ENCODE measurements around the gene SLC7A10.

Gene SLC7A10

GRCh38 chr19:33254245-33254824, 28.7 kb upstream of the SLC7A10 start:
- DNase-seq = no peak

- no peak for DNase-seq
Observed at GRCh38 chr19:33252971-33253370, 27.3 kb upstream of the SLC7A10 start.

GRCh38 chr19:33252418-33252962, 26.8 kb upstream of the SLC7A10 start:
- DNase-seq = no peak

GRCh38 chr19:33251526-33252090, 26.0 kb upstream of the SLC7A10 start:
- no peak for DNase-seq

- no peak for DNase-seq
Observed at GRCh38 chr19:33251076-33251475, 25.4 kb upstream of the SLC7A10 start.

GRCh38 chr19:33250500-33250899, 24.9 kb upstream of the SLC7A10 start:
- DNase-seq = no peak

- no peak for DNase-seq
Observed at GRCh38 chr19:33249740-33250366, 24.2 kb upstream of the SLC7A10 start.

- DNase-seq = no peak
Observed at GRCh38 chr19:33248954-33249613, 23.4 kb upstream of the SLC7A10 start.

GRCh38 chr19:33248553-33248953, 22.9 kb upstream of the SLC7A10 start:
- DNase-seq = no peak

GRCh38 chr19:33248104-33248503, 22.5 kb upstream of the SLC7A10 start:
- no peak for DNase-seq

- DNase-seq = no peak
Observed at GRCh38 chr19:33247441-33247819, 21.8 kb upstream of the SLC7A10 start.

- DNase-seq = no peak
Observed at GRCh38 chr19:33246709-33247440, 21.2 kb upstream of the SLC7A10 start.

GRCh38 chr19:33245948-33246708, 20.5 kb upstream of the SLC7A10 start:
- DNase-seq = no peak

- no peak for DNase-seq
Observed at GRCh38 chr19:33242911-33243310, 17.3 kb upstream of the SLC7A10 start.

GRCh38 chr19:33242131-33242530, 16.5 kb upstream of the SLC7A10 start:
- DNase-seq = no peak

GRCh38 chr19:33241530-33242101, 16.0 kb upstream of the SLC7A10 start:
- DNase-seq = peak; percentile 35

GRCh38 chr19:33241091-33241529, 15.5 kb upstream of the SLC7A10 start:
- DNase-seq = no peak

- no peak for DNase-seq
Observed at GRCh38 chr19:33240181-33240771, 14.6 kb upstream of the SLC7A10 start.

GRCh38 chr19:33239223-33239975, 13.7 kb upstream of the SLC7A10 start:
- no peak for DNase-seq

- no peak for DNase-seq
Observed at GRCh38 chr19:33238481-33239149, 13.0 kb upstream of the SLC7A10 start.

Measured in activated T-cell treated with anti-CD3 and anti-CD28 coated beads, Interleukin-2, amount 50 U/mL, for 1 hour (primary cell).